Measurements from ENCODE around the gene CUL5. TPM values are rescaled to one million over a fixed set of nuclear protein-coding genes. Genes with fewer than 3 reads are reported as not detected.
"Not testable (repeated sequence)": the region's sequence is repeated elsewhere in the genome, so short reads cannot be mapped to it uniquely, and the experiment has no call there.

The CUL5 gene
- polyA plus RNA-seq, 1 donor (not counting 4 experiments of a cell fraction or from before 2014, with no cell fraction given): 15.1 TPM

- Histone ChIP-seq H3K9me3 (ENCODE audit: control insufficient read depth, low read depth, low read length) (no peaks in the 10 kb centered on the region), H2AFZ (ENCODE audit: control insufficient read depth, low read length) (no peak overlapping the region), H3K79me2 (ENCODE audit: control insufficient read depth, insufficient read depth, low read length) (peaks cover 9% of the 10 kb centered on the region), H3K9me1 (ENCODE audit: control insufficient read depth, extremely low read depth, insufficient read depth, low read length) (no peaks in the 10 kb centered on the region), H3K36me3 (ENCODE audit: control insufficient read depth in 2 of 2, extremely low read depth in 1 of 2, insufficient read depth in 2 of 2, low read length in 2 of 2) (no peaks in the 10 kb centered on the region), H3K9ac (ENCODE audit: control insufficient read depth, extremely low read depth, insufficient read depth, low read length) (no peak overlapping the region), H3K4me2 (ENCODE audit: control insufficient read depth, extremely low read depth, insufficient read depth, low read depth, low read length) (no peak overlapping the region), H3K27ac (ENCODE audit: control insufficient read depth, insufficient read depth, low read length) (no peak overlapping the region), H4K20me1 (ENCODE audit: control insufficient read depth, extremely low read depth, insufficient read depth, low read length) (no peaks in the 10 kb centered on the region), H3K4me3 (ENCODE audit: control insufficient read depth in 2 of 3, extremely low read depth in 1 of 3, insufficient read depth in 2 of 3, low read depth in 1 of 3, low read length in 3 of 3) (no peak overlapping the region), H3K27me3 (ENCODE audit: control insufficient read depth, extremely low read depth, insufficient read depth, low read length) (no peaks in the 10 kb centered on the region), H3K4me1 (ENCODE audit: control insufficient read depth, extremely low read depth, insufficient read depth, low read length) (peaks cover 10% of the 10 kb centered on the region)
- dilution Hi-C loops (cut with MboI; ENCODE audit: extremely low pct_ligation_motif_present, low sequenced_read_pairs): no loop called here
- FAIRE-seq (no peak), DNase-seq (ENCODE audit: low read depth, low spot score) (no peak)
- TF ChIP-seq CTCF (optimal IDR thresholded peaks at IDR 0.05 in 1 of 3, IDR thresholded peaks at IDR 0.05 in 1 of 3, conservative IDR thresholded peaks at IDR 0.05 in 1 of 3; ENCODE audit: extremely low read depth in 1 of 3, insufficient read depth in 2 of 3, low read length in 3 of 3) (peak in 2 of 3 experiments; percentile 17 to 47), EZH2 (IDR thresholded peaks at IDR 0.05; ENCODE audit: low read length) (no peak)
These were observed 109.2 kb downstream of the CUL5 start for GRCh38 chr11:108117746-108118371.

GRCh38 chr11:108120936-108121273 is 112.2 kb downstream of the CUL5 start:
- peak overlapping the region; percentile 96 for H3K4me2 ChIP-seq (ENCODE audit: control insufficient read depth, extremely low read depth, insufficient read depth, low read depth, low read length)
- H3K27me3 ChIP-seq (ENCODE audit: control insufficient read depth, extremely low read depth, insufficient read depth, low read length); H3K36me3 ChIP-seq (ENCODE audit: control insufficient read depth in 2 of 2, extremely low read depth in 1 of 2, insufficient read depth in 2 of 2, low read length in 2 of 2); H3K9me3 ChIP-seq (ENCODE audit: control insufficient read depth, low read depth, low read length); dilution Hi-C loops (cut with MboI; ENCODE audit: extremely low pct_ligation_motif_present, low sequenced_read_pairs); H4K20me1 ChIP-seq (ENCODE audit: control insufficient read depth, extremely low read depth, insufficient read depth, low read length); DNase-seq (ENCODE audit: low read depth, low spot score); H3K9me1 ChIP-seq (ENCODE audit: control insufficient read depth, extremely low read depth, insufficient read depth, low read length); FAIRE-seq: not testable (repeated sequence)
- H3K4me1 ChIP-seq (ENCODE audit: control insufficient read depth, extremely low read depth, insufficient read depth, low read length): peaks cover 10% of the 10 kb centered on the region
- peak overlapping the region; percentile 91 for H3K9ac ChIP-seq (ENCODE audit: control insufficient read depth, extremely low read depth, insufficient read depth, low read length)
- peaks cover 27% of the 10 kb centered on the region for H3K79me2 ChIP-seq (ENCODE audit: control insufficient read depth, insufficient read depth, low read length)
- peak overlapping the region; percentile 47 for H3K27ac ChIP-seq (ENCODE audit: control insufficient read depth, insufficient read depth, low read length)
- peak overlapping the region; percentile 84 to 90 (median 85) for H3K4me3 ChIP-seq (ENCODE audit: control insufficient read depth in 2 of 3, extremely low read depth in 1 of 3, insufficient read depth in 2 of 3, low read depth in 1 of 3, low read length in 3 of 3)
- peak overlapping the region; percentile 63 for H2AFZ ChIP-seq (ENCODE audit: control insufficient read depth, low read length)
